ENCODE measurements around the gene BUB3. TPM values are rescaled to one million over a fixed set of nuclear protein-coding genes. Genes with fewer than 3 reads are reported as not detected.

Gene BUB3
- total and polyA plus RNA-seq, 2 of the 13 experiments (the other 11 are each of a cell fraction or from before 2014, with no cell fraction given), result 174 to 188 TPM

- no peak for TF ChIP-seq ZNF318 (CRISPR knock-in tag; IDR thresholded peaks at IDR 0.05)
- TF ChIP-seq SMYD3 (CRISPR knock-in tag; IDR thresholded peaks at IDR 0.05), result no peak
- no peak for TF ChIP-seq CSRNP2 (CRISPR knock-in tag; conservative IDR thresholded peaks at IDR 0.05; ENCODE audit: low read depth)
- no peak for TF ChIP-seq STAG1 (CRISPR knock-in tag; IDR thresholded peaks at IDR 0.05)
- peak; percentile 15; the same call in 1 of the 2 replicates for TF ChIP-seq FOXP4 (CRISPR knock-in tag; IDR thresholded peaks at IDR 0.05)
- TF ChIP-seq SP5 (CRISPR knock-in tag; IDR thresholded peaks at IDR 0.05; ENCODE audit: borderline replicate concordance, low read depth), result peak; percentile 19; the same call in 1 of the 2 replicates
- no peak for TF ChIP-seq ZBTB2 (CRISPR knock-in tag; IDR thresholded peaks at IDR 0.05; ENCODE audit: low read depth)
- TF ChIP-seq GRHL1 (CRISPR knock-in tag; conservative IDR thresholded peaks at IDR 0.05), result no peak
- no peak for TF ChIP-seq KLF12 (CRISPR knock-in tag; IDR thresholded peaks at IDR 0.05; ENCODE audit: borderline replicate concordance)
- TF ChIP-seq ZNF263 (CRISPR knock-in tag; IDR thresholded peaks at IDR 0.05), result no peak
- TF ChIP-seq CREBL2 (CRISPR knock-in tag; IDR thresholded peaks at IDR 0.05; ENCODE audit: borderline replicate concordance), result no peak
- TF ChIP-seq JUN (CRISPR knock-in tag; IDR thresholded peaks at IDR 0.05), result peak; percentile 19; the same call in 1 of the 2 replicates
- no peak for TF ChIP-seq TBL1XR1 (IDR thresholded peaks at IDR 0.05; ENCODE audit: borderline replicate concordance, low read length, partially characterized antibody)
Observed at GRCh38 chr10:123154092-123154710, at the start of gene BUB3 (continued).

All from HepG2 (cell line).